ENCODE measurements around the gene MAPKAP1.
A peak's percentile ranks its signal among the peaks of the same experiment; 100 is the strongest.

MAPKAP1 gene

DNA sequence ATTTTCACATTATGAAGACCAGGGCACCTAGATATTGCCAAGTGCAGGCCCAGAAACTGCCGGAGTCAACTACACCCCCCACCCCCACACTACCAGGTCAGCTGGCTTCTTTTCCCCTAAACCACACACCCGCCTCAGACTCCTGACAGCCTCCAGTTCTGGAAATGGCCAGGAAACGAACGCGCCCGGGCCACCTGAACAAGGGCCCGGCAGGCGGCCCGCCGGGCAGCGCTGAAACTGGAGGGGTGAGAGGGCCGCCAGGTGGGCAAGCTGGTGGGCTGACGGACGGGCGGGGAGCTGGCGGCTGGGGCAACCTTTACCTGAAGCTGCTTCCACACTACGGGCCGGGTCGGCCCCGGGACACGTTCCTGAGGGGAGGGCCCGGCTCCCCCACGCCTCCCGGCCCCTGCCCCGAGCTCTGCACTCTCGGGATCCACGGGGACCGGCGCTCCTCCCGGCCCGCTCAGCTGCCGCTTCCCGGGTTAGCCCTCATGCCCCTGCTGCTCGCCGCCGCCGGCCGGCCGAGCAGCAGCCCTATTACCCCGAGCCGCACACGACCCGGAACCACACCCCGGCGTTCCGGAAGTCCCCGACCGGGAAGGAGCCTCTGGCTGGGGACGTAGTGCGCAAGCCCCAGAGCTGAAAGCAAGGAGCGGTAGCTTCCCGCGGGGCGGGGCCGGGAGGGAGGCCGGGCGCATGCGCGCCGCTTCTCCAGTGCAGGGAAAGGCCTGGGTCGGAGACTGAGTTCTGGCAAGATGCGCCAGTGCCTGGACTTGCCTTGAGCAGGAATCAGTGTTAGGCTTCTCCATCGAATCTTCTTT lies at the start of gene MAPKAP1:
Gene MAPKAP1, minus strand, starts transcription at position 558 of the 821 bp plus-strand sequence. CDS start 34,634 bp downstream, outside the sequence.
- peak; percentile 95 for DNase-seq

GRCh38 chr9:125756518-125756917 lies 49.5 kb upstream of the MAPKAP1 start:
- DNase-seq: no peak

DNA sequence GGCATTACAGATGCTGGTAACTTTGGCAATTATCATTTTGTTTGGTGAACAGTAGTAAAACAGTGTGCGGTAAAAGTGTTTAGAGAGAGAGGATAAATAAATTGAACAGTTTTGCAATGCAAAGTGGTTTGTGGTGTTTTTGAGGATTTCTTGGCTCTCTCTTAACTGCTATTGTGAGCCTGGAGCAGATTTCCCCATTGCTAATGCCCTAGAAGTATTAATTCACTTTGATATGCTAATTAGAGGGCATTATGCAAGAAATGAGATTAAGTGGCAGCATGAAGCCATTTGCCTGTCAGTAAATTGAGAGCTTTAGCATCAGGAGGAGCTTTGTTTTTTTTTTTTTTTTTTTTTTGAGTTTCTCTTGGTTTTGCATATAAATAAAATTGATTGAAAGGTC lies 48.3 kb upstream of the MAPKAP1 start:
- DNase-seq: no peak

- DNase-seq: no peak
Measured at GRCh38 chr9:125754096-125754495, 47.1 kb upstream of the MAPKAP1 start.

DNA sequence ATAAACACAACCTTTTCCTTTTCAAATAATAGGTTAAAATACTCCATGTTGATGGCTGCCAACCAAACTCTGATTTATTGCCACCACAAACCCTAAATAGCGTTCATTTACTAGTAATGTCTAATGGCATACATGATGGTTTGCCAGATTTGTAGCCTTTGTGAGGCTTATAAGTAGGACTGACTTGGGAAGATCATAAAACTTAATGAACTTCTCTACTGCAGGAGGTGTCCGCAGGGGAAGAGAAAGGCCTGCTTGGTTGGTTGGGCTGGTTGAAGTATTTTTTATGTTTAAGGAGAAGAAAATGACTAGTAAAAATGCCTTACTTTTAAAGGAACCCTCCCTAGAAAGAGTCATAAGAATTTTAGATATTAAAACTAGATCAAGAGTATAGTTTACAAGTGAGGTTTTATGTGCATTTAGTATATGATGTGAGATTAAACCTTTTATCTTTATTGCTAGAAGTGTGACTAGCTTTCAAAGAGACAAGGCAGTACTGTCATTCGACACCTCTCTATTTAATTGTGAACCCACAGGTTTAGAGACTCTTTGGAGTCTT lies 45.1 kb upstream of the MAPKAP1 start:
- DNase-seq: no peak

GRCh38 chr9:125750627-125751011 lies 43.6 kb upstream of the MAPKAP1 start:
- DNase-seq: no peak

DNA sequence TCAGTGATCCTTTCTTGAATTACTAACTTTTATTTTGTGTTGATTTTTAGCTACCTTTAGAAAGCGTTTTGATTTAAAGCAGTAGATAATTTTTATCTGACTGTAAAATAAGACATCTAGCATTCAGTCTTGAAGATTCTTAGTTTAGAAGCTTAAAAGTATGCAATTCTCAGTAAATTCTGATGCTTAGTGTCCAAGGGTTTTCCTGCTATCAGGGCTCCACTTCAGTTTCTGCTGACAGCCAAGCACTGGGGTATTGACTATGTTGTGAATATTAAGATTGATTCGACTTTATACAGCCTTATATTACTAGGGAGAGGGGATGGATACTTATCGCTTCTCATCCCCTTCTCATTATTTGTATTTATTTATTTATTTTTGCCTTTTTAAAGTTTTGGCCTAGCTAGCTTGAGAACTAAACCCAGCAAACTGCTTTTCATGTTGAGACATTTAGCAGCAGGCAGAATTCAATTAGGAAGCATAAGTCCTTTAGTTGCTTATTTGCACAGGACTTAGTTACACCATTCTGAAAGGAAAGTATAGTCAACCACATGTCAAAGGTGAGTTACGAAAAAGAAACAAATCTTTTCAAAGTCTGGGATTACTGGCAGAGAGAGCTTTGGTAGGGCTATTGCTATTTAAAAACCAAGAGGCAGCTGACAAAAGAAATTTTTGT lies 43.1 kb upstream of the MAPKAP1 start:
- no peak for DNase-seq

DNA sequence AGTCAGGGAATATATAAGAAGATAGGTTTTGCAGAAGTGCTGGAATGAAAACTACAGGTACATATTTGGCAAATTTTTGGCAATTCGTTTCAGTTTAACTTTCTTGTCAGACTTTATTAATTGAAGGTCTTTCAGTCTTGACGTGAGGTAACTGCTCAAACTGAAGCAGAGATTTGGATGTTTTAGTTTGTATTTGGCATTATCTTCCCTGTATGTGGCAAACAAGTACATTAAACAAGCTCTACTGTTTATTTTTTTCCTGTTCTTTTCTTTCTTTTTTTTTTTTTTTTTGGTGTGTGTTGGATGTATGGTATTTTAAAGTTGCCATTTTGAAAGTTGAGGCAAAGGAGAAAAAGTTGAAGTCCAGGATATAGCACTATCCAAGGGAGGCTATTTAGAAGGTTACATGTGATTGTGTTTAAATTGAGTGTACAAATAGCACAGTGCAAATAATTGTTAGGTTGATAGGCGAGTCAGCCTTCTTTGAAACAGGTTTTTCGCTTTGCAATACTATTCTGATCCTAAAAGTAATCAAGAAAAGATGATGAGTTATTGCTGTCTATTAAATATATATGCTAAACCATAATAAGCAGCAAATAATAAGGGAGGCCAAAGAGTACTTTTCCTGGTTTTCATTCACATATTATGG lies 42.4 kb upstream of the MAPKAP1 start:
- DNase-seq: no peak

GRCh38 chr9:125748446-125749099 lies 41.6 kb upstream of the MAPKAP1 start:
- no peak for DNase-seq

- DNase-seq: peak; percentile 34
Measured at GRCh38 chr9:125747765-125748445, 40.9 kb upstream of the MAPKAP1 start.

DNA sequence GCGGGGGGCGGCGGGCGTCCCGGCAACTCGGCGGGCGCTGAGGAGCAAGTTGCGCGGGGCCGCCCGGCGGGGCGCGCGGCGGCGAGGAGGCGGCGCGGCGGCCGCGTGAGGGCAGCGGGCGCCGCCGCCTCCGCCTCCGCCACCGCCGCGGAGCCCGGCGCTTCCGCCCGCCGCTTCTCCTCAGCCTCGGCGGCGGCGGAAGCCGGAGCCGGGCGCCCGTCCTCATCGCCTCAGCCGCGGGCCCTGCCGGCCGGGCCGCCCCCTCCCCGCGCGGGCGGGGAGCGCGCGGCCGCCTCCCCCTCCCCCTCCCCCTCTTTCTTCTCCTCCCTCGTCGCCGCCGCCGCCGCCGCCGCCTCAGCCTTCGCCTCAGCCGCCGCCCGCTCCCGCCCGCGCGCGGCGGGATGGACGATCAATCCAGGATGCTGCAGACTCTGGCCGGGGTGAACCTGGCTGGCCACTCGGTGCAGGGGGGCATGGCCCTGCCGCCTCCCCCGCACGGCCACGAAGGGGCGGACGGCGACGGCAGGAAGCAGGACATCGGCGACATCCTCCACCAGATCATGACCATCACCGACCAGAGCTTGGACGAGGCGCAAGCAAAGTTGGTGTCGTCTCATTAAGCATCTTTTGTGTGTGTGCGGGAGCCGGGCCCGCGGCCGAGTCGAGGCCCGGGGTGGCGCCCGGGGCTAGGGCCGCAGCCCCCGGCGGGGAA lies 40.2 kb upstream of the MAPKAP1 start, which contains the start of gene PBX3:
Gene PBX3, plus strand, starts transcription at position 321 of the 712 bp plus-strand sequence.
- peak; percentile 54 for DNase-seq

DNA sequence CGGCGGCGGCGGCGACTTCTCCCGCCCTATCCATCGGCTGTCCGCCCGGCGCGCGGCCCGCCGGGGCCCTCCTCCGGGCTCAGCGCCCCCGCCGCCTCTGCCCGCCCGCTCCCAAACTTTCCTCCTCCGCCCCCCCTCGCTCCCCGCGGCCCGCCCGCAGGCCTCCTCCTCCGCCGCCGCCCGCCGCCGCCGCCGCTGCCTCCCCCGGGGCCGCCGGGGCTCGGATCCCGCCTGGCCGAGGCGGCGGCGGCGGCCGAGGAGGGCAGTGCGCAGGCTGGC lies 39.7 kb upstream of the MAPKAP1 start:
- no peak for DNase-seq

DNA sequence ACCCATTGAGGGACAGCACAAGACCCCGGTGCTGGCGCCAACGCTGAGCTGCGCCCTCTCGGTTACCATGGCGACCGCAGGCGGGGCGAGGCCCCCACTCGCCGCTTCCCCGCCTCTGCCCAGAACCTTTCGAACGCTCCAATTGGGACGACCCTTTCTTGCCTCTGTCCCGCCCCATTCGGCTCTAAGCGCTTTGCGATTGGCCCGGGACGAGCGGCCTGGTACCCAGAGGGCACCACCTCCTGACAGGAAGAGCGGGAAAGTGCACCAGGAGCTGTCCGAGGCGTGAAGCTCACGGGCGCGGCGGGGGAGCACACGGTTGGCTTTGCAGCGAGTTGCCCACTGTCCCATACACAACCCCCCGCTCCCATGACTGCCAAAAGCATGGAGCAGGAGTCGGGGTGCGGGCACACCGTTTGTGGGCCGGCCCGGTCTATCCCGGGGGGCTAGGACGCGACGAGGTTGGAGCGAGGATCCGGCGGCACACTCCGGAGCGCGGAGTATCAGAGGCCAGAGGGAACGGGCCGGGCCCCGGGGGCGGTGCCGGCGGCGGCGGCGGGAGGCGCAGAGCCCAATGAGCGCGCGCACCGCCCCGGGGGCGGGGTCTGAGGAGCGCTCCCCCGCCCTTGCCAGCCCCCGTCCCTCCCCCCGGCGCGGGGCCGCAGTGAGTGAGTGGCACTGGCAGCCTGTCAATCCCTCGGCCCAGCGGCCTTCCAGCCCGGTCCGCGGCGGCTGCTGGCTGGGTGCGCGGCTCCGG lies 39.2 kb upstream of the MAPKAP1 start:
- DNase-seq: peak; percentile 93

DNA sequence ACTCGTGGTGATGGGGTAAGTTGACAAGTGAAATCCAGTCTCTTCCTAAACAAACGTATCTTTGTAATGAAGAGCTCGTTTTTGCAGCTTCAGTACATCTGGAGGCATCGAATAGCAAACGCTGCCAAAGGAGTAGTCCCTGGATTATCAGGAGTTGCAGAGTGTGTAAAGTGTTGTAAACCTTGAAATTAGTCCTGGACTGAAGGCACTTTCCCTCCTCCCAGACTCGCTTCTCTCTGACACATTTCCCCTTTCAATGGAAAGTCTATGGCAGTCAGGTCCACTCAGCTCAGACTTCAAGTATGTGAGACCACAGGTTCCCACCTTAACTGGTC lies 38.6 kb upstream of the MAPKAP1 start:
- DNase-seq: no peak

DNA sequence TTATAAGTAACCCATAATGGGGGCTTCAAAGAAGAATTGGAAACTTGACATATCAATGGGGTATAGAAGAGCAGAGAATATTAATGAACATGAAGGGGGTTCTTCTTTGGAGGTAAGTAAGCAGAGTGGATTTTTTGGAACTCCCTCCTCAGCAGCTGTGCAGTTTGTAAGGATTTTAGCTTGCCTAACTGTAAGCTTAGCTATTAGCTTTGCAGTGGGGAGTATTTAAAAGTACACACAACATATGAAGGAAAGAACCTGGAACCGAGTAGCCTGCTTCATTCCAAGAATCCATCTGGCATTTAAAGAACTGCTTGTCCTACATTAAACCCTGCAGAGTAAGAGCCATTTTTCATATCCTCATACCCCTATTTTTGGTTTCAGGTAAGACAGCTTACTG lies 38.0 kb upstream of the MAPKAP1 start:
- no peak for DNase-seq

DNA sequence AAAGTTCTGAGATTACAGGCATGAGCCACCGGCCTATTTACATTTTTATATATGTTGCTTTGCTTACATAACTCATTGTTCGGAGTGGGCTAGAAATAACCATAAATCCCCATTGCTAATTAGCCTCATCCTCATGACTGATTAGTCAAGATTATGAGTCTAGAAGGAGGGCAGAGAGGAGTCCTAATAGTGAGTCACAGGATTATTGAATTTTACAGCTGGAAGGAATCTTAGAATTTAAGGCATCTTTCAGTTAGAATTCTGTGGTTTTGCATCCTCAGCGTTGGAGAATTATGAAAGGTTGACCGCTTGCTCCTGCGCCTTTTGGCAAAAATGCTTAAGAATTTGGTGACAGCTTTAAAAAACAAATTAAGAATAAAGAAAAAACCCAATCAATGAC lies 37.6 kb upstream of the MAPKAP1 start:
- no peak for DNase-seq

- no peak for DNase-seq
Measured at GRCh38 chr9:125743682-125744428, 36.8 kb upstream of the MAPKAP1 start.

- DNase-seq: no peak
Measured at GRCh38 chr9:125742657-125743056, 35.6 kb upstream of the MAPKAP1 start.

GRCh38 chr9:125739436-125739835 lies 32.4 kb upstream of the MAPKAP1 start:
- no peak for DNase-seq

GRCh38 chr9:125732562-125732961 lies 25.6 kb upstream of the MAPKAP1 start:
- DNase-seq: no peak
